HL-60/S4 treated with retinoic acid at 250 ng/mL for 4 days and 3 days (cell line): Measurements from ENCODE around the gene SPEM2.

Experiments
- in situ Hi-C: fragments of 300-500 bp; cut with MboI; formaldehyde crosslinking; loops from 2 replicates; pipeline ENCODE4 v1.7.0; 2022; ENCODE audit warnings: low sequenced_read_pairs

Gene SPEM2

GRCh38 chr17:7419819-7420610, 5.4 kb upstream of the SPEM2 start, which contains the start of gene SPEM1:
TSS of gene SPEM1 (plus strand) at chr17:7420324. CDS start at chr17:7420385, 61 bp downstream.
- in situ Hi-C loops: no loop called here

- in situ Hi-C loops: no loop called here
These were observed 4.2 kb upstream of the SPEM2 start for GRCh38 chr17:7421186-7421585.

- in situ Hi-C loops: no loop called here
These were observed 1.7 kb upstream of the SPEM2 start for GRCh38 chr17:7423679-7424078.

- in situ Hi-C loops: no loop called here
These were observed 340 bp downstream of the SPEM2 start for GRCh38 chr17:7425756-7426155.

GRCh38 chr17:7426203-7426863, 917 bp downstream of the SPEM2 start:
- in situ Hi-C loops: no loop called here

GRCh38 chr17:7426896-7427489, 1.6 kb downstream of the SPEM2 start:
- in situ Hi-C loops: no loop called here

- in situ Hi-C loops: no loop called here
These were observed 2.1 kb downstream of the SPEM2 start for GRCh38 chr17:7427549-7427948.

GRCh38 chr17:7428557-7428956, 3.1 kb downstream of the SPEM2 start, which contains the start of gene SPEM3:
TSS of gene SPEM3 (plus strand) at chr17:7428857. CDS start at chr17:7428903, 46 bp downstream.
- in situ Hi-C loops: no loop called here

- in situ Hi-C loops: no loop called here
These were observed 4.3 kb downstream of the SPEM2 start for GRCh38 chr17:7429722-7430121.

GRCh38 chr17:7431231-7431630, 5.8 kb downstream of the SPEM2 start:
- in situ Hi-C loops: no loop called here

GRCh38 chr17:7432296-7432695, 6.9 kb downstream of the SPEM2 start:
- in situ Hi-C loops: no loop called here

- in situ Hi-C loops: no loop called here
These were observed 10.5 kb downstream of the SPEM2 start for GRCh38 chr17:7435676-7436555.

GRCh38 chr17:7436556-7437368, 11.3 kb downstream of the SPEM2 start:
- in situ Hi-C loops: no loop called here

- in situ Hi-C loops: no loop called here
These were observed 12.0 kb downstream of the SPEM2 start for GRCh38 chr17:7437369-7437863.

- in situ Hi-C loops: no loop called here
These were observed 12.7 kb downstream of the SPEM2 start for GRCh38 chr17:7437950-7438614.

GRCh38 chr17:7438656-7439460, 13.4 kb downstream of the SPEM2 start:
- in situ Hi-C loops: no loop called here

- in situ Hi-C loops: no loop called here
These were observed 14.2 kb downstream of the SPEM2 start, which contains the start of gene FGF11 for GRCh38 chr17:7439462-7440112. TSS of gene FGF11 (plus strand) at chr17:7439512. CDS start at chr17:7439621, 109 bp downstream.
